A549 (cell line): ENCODE data around the gene RTEL1. TPM values are rescaled to one million over a fixed set of nuclear protein-coding genes. Genes with fewer than 3 reads are reported as not detected.

Experiments
- ATAC-seq, 2 experiments: fragments of 200-7000 bp in 1 of 2; fragments of >200 bp in 1 of 2; cut with Nextera tagmentation in 1 of 2; cut with Tn5 transposase in 1 of 2; 3 replicates each; pipeline versions ENCODE4 v1.8.0 to v1.9.1; 2018 to 2020; ENCODE audit warnings: mild to moderate bottlenecking in 1 of 2, moderate library complexity in 1 of 2
- CTCF ChIA-PET: fragments of 300-600 bp; sonication (Branson Sonifier 250); formaldehyde crosslinking; extraction: SDS; loops from one replicate; lab custom pipeline; 2021; ENCODE audit warnings: antibody characterized with exemption, inconsistent platforms; lab: Yijun Ruan, JAX
- POLR2A ChIA-PET: fragments of 350-600 bp; formaldehyde crosslinking; extraction: SDS; loops from one replicate; lab custom pipeline; 2021; ENCODE audit warnings: antibody characterized with exemption, inconsistent platforms; lab: Yijun Ruan, JAX
- DNase-seq, 2 experiments: peaks; one replicate each; pipeline versions ENCODE4 v3.0.0 to v3.0.0-alpha.2; 2011 to 2016; ENCODE audit warnings: low read depth in 1 of 2, low spot score in 1 of 2
- FAIRE-seq: peaks from 2 replicates; lab custom pipeline; 2011; peaks lifted over from hg19 to GRCh38; lab: Jason Lieb, UNC
- H3K27ac ChIP-seq, 2 experiments: fragments of >200 bp; sonication (Bioruptor Twin); formaldehyde crosslinking; 3 replicates each; pipeline ENCODE4 v1.5.1; 2016 to 2017
- H3K4me1 ChIP-seq: fragments of >200 bp; sonication (Bioruptor Twin); formaldehyde crosslinking; 3 replicates; pipeline ENCODE4 v1.6.1; 2016
- H3K4me2 ChIP-seq: fragments of >200 bp; sonication (Bioruptor Twin); formaldehyde crosslinking; 3 replicates; pipeline ENCODE4 v1.6.1; 2016
- H3K4me3 ChIP-seq: fragments of >200 bp; sonication (Bioruptor Twin); formaldehyde crosslinking; 3 replicates; pipeline ENCODE4 v1.5.1; 2016
- H3K9me3 ChIP-seq: fragments of >200 bp; sonication (Bioruptor Twin); formaldehyde crosslinking; 3 replicates; pipeline ENCODE4 v1.6.1; 2016
- CBX2 ChIP-seq: fragments of 200-600 bp; sonication (generic); IDR thresholded peaks from 2 replicates; pipeline ENCODE4 v1.6.1; 2016; ENCODE audit warnings: low read depth, mild to moderate bottlenecking, borderline replicate concordance
- CBX8 ChIP-seq: fragments of 200-600 bp; sonication (generic); IDR thresholded peaks from 2 replicates; pipeline ENCODE4 v1.6.1; 2016
- CTCF ChIP-seq: fragments of >200 bp; sonication (Bioruptor Twin); formaldehyde crosslinking; IDR thresholded peaks from 3 replicates; pipeline ENCODE4 v1.5.1; 2016
- ELK1 ChIP-seq: fragments of 150-350 bp; IDR thresholded peaks from 2 replicates; pipeline ENCODE4 v1.6.1; 2014; ENCODE audit warnings: low read depth, mild to moderate bottlenecking, low read length
- ESRRA ChIP-seq: fragments of 150-350 bp; IDR thresholded peaks from 2 replicates; pipeline ENCODE4 v1.6.1; 2014; ENCODE audit warnings: mild to moderate bottlenecking, low read length, borderline replicate concordance
- FOXS1 ChIP-seq: fragments of 250-450 bp; sonication (Bioruptor Pico); IDR thresholded peaks from 2 replicates; pipeline ENCODE4 v1.5.0; 2020; ENCODE audit warnings: mild to moderate bottlenecking, moderate library complexity
- HDAC2 ChIP-seq: fragments of 200-600 bp; sonication (generic); IDR thresholded peaks from 2 replicates; pipeline ENCODE4 v1.6.1; 2016
- HEYL ChIP-seq: fragments of 250-450 bp; sonication (Bioruptor Pico); IDR thresholded peaks from 2 replicates; pipeline ENCODE4 v1.8.0; 2021; ENCODE audit warnings: mild to moderate bottlenecking, moderate library complexity
- HMGXB4 ChIP-seq: fragments of 250-450 bp; sonication (Bioruptor Pico); IDR thresholded peaks from 2 replicates; pipeline ENCODE4 v1.5.0; 2021; ENCODE audit warnings: mild to moderate bottlenecking, moderate library complexity, borderline replicate concordance
- MAX ChIP-seq: IDR thresholded peaks from 2 replicates; pipeline ENCODE4 v1.6.1; 2012
- MYC ChIP-seq: IDR thresholded peaks from 2 replicates; pipeline ENCODE4 v1.6.1; 2012; ENCODE audit warnings: mild to moderate bottlenecking, inconsistent platforms, low read length, improper control_type of control experiment, borderline replicate concordance
- NPAS2 ChIP-seq: fragments of 250-450 bp; sonication (Bioruptor Pico); IDR thresholded peaks from 2 replicates; pipeline ENCODE4 v1.8.0; 2022; ENCODE audit warnings: mild to moderate bottlenecking, moderate library complexity, borderline replicate concordance
- PBX3 ChIP-seq: IDR thresholded peaks from 2 replicates; pipeline ENCODE4 v1.6.1; 2012
- POLR2AphosphoS2 ChIP-seq: conservative IDR thresholded peaks from 2 replicates; pipeline ENCODE4 v1.6.1; 2012; ENCODE audit warnings: low read length, improper control_type of control experiment, inconsistent platforms
- RARB ChIP-seq: fragments of 250-450 bp; sonication (Bioruptor Pico); IDR thresholded peaks from 2 replicates; pipeline ENCODE4 v1.8.0; 2021; ENCODE audit warnings: mild to moderate bottlenecking, moderate library complexity
- RCOR1 ChIP-seq: fragments of 150-350 bp; IDR thresholded peaks from 2 replicates; pipeline ENCODE4 v1.6.1; 2014; ENCODE audit warnings: antibody characterized with exemption, low read length, low read depth
- RNF2 ChIP-seq: fragments of 200-600 bp; sonication (generic); IDR thresholded peaks from 2 replicates; pipeline ENCODE4 v1.6.1; 2016; ENCODE audit warnings: low read depth, mild to moderate bottlenecking, antibody characterized with exemption, moderate library complexity, borderline replicate concordance
- SREBF2 ChIP-seq: fragments of 450-650 bp; IDR thresholded peaks from 2 replicates; pipeline ENCODE4 v1.6.1; 2014; ENCODE audit warnings: mild to moderate bottlenecking, moderate library complexity
- TP53 ChIP-seq: fragments of 250-450 bp; sonication (Bioruptor Pico); IDR thresholded peaks from 2 replicates; pipeline ENCODE4 v1.5.0; 2021; ENCODE audit warnings: mild to moderate bottlenecking, moderate library complexity
- ZC3H11A ChIP-seq: fragments of 450-650 bp; IDR thresholded peaks from 2 replicates; pipeline ENCODE4 v1.6.1; 2014; ENCODE audit warnings: antibody characterized with exemption, mild to moderate bottlenecking
- WGBS: methylation state at CpG from one replicate; pipeline ENCODE4 v1.1.6; 2017; ENCODE audit errors: missing lambda C conversion rate; 5-methylcytosine and 5-hydroxymethylcytosine counted together
- polyA plus RNA-seq, 4 experiments: library from polyadenylated mRNA; depleted of rRNA in 3 of 4; stranded (reverse); fragments of >200 nt; fragmentation: RNase III in 1 of 4; extraction: RNeasy Plus Mini Kit Qiagen cat#74134 plus additional on column Dnase treatment in 1 of 4; gene quantifications; 2 replicates in 3 of 4; 3 replicates in 1 of 4; pipeline ENCODE4 v1.2.3, GENCODE V29; 2011 to 2017

RTEL1 gene
- polyA plus RNA-seq, 2 of the 4 experiments (the other 2 are of a cell fraction), result 11.3 to 12.6 TPM

- TF ChIP-seq HMGXB4 (CRISPR knock-in tag) (no peak), NPAS2 (no peak), CTCF (no peak), MYC (peak; percentile 42; the same call in 1 of the 2 replicates), PBX3 (no peak), RARB (CRISPR knock-in tag) (no peak), ESRRA (no peak), FOXS1 (no peak), RNF2 (no peak), CBX8 (no peak), CBX2 (no peak), RCOR1 (no peak), MAX (peak; percentile 58), SREBF2 (no peak), POLR2AphosphoS2 (no peak), TP53 (CRISPR knock-in tag) (no peak), HEYL (no peak)
Observed at GRCh38 chr20:63641792-63642523, 16.2 kb upstream of the RTEL1 start (continued).

GRCh38 chr20:63642527-63643247 is 15.4 kb upstream of the RTEL1 start:
- 70% methylated on average over 12 of the region's 29 CpGs for WGBS
- H3K4me1 ChIP-seq, result peaks cover 9% of the 10 kb centered on the region; the same call in 2 of the 3 replicates
- H3K27ac ChIP-seq, result peak overlapping the region; percentile 43 to 80
- CTCF ChIA-PET, result interaction anchor here (1.0 to 2.1 kb wide), 9 partner anchors 8 to 333 kb away, joined by 3 to 12 read pairs (median 3); partner anchors contain the start of gene STMN3
- no peak for DNase-seq
- no peak for ATAC-seq
- no peaks in the 10 kb centered on the region for H3K9me3 ChIP-seq
- peak overlapping the region; percentile 86 for H3K4me2 ChIP-seq
- POLR2A ChIA-PET, result interaction anchor here (1.3 to 2.3 kb wide), 3 partner anchors 9 to 40 kb away, joined by 5 to 18 read pairs (median 7); partner anchors contain the start of gene GMEB2
- TF ChIP-seq HDAC2, result no peak
- TF ChIP-seq ELK1, result no peak
- no peak for TF ChIP-seq TP53 (CRISPR knock-in tag)
- TF ChIP-seq ZC3H11A, result no peak
- peak overlapping the region; percentile 54 for H3K4me3 ChIP-seq
- no peak for FAIRE-seq
